Measurements from ENCODE around the gene ATXN1. TPM values are rescaled to one million over a fixed set of nuclear protein-coding genes. Genes with fewer than 3 reads are reported as not detected.

ATXN1 gene
- total RNA-seq, 1 donor from 2014 or later, result 59.8 TPM

- no peak for DNase-seq
- TF ChIP-seq, protein P1, sequence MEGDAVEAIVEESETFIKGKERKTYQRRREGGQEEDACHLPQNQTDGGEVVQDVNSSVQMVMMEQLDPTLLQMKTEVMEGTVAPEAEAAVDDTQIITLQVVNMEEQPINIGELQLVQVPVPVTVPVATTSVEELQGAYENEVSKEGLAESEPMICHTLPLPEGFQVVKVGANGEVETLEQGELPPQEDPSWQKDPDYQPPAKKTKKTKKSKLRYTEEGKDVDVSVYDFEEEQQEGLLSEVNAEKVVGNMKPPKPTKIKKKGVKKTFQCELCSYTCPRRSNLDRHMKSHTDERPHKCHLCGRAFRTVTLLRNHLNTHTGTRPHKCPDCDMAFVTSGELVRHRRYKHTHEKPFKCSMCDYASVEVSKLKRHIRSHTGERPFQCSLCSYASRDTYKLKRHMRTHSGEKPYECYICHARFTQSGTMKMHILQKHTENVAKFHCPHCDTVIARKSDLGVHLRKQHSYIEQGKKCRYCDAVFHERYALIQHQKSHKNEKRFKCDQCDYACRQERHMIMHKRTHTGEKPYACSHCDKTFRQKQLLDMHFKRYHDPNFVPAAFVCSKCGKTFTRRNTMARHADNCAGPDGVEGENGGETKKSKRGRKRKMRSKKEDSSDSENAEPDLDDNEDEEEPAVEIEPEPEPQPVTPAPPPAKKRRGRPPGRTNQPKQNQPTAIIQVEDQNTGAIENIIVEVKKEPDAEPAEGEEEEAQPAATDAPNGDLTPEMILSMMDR (IDR thresholded peaks at IDR 0.05), result no peak
- ATAC-seq (ENCODE audit: low read depth), result peak; percentile 62
- Mint-ChIP-seq H3K36me3 (ENCODE audit: low read depth) (no peaks in the 10 kb centered on the region), H3K9me3 (no peaks in the 10 kb centered on the region), H3K27ac (no peak overlapping the region), H3K27me3 (no peaks in the 10 kb centered on the region), H3K4me1 (peaks cover 21% of the 10 kb centered on the region), H3K4me3 (peak overlapping the region; percentile 52)
- ChIA-PET CTCF (interaction anchor here (0.8 to 1.5 kb wide), 3 partner anchors 30 to 319 kb away, joined by 3 to 4 read pairs (median 3); partner anchors contain the start of gene ATXN1), POLR2A (interaction anchor here (0.7 to 1.4 kb wide), 4 partner anchors 9 to 19 kb away, joined by 3 to 6 read pairs (median 4); no protein-coding TSS in a partner anchor)
- intact Hi-C loops (cut with micrococcal nuclease), result loop anchor here (2.0 kb wide), 1 partner anchor 19 kb away; no protein-coding TSS in a partner anchor
Observed at GRCh38 chr6:16731478-16732051, 29.7 kb downstream of the ATXN1 start.

GRCh38 chr6:16730738-16731477 is 30.4 kb downstream of the ATXN1 start:
- H3K4me1 Mint-ChIP-seq, result peaks cover 21% of the 10 kb centered on the region
- H3K36me3 Mint-ChIP-seq (ENCODE audit: low read depth), result no peaks in the 10 kb centered on the region
- DNase-seq (no peak), ATAC-seq (ENCODE audit: low read depth) (no peak)
- H3K9me3 Mint-ChIP-seq, result no peaks in the 10 kb centered on the region
- H3K27me3 Mint-ChIP-seq, result no peaks in the 10 kb centered on the region
- H3K4me3 Mint-ChIP-seq, result no peak overlapping the region
- TF ChIP-seq, protein P1 (IDR thresholded peaks at IDR 0.05), result no peak
- intact Hi-C loops (cut with micrococcal nuclease), result loop anchor here (2.0 kb wide), 1 partner anchor 18 kb away; no protein-coding TSS in a partner anchor
- CTCF ChIA-PET, result interaction anchor here (1.0 to 1.2 kb wide), 2 partner anchors 28 to 318 kb away, joined by 3 read pairs; no protein-coding TSS in a partner anchor
- no peak overlapping the region for H3K27ac Mint-ChIP-seq
- POLR2A ChIA-PET, result interaction anchor here (0.7 to 1.4 kb wide), 2 partner anchors 9 to 18 kb away, joined by 4 to 6 read pairs; no protein-coding TSS in a partner anchor

DNA sequence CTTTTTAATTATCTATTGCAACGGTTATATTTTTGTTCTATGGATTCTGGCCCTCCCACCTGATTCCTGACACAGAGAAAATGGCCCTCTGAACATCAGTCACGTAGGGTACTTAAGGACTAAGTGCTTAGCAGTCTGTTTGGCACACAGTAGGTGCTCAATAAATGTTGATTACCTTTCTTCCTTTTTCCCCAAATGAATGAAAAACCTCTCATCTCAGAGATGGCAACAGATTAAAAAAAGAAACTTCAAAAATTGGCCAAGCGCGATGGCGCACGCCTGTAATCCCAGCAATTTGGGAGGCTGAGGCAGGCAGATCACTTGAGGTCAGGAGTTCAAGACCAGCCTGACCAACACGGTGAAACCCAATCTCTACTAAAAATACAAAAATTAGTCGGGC is 31.5 kb downstream of the ATXN1 start:
- DNase-seq, result no peak
- no peak overlapping the region for H3K27ac Mint-ChIP-seq
- no peak for ATAC-seq (ENCODE audit: low read depth)
- no peaks in the 10 kb centered on the region for H3K36me3 Mint-ChIP-seq (ENCODE audit: low read depth)
- H3K4me1 Mint-ChIP-seq, result peaks cover 21% of the 10 kb centered on the region
- ChIA-PET POLR2A (no interaction called here), CTCF (no interaction called here)
- TF ChIP-seq, protein P1 (IDR thresholded peaks at IDR 0.05), result no peak
- no peak overlapping the region for H3K4me3 Mint-ChIP-seq
- no peaks in the 10 kb centered on the region for H3K9me3 Mint-ChIP-seq
- no peaks in the 10 kb centered on the region for H3K27me3 Mint-ChIP-seq
- intact Hi-C loops (cut with micrococcal nuclease), result loop anchor here (2.0 kb wide), 1 partner anchor 17 kb away; no protein-coding TSS in a partner anchor

DNA sequence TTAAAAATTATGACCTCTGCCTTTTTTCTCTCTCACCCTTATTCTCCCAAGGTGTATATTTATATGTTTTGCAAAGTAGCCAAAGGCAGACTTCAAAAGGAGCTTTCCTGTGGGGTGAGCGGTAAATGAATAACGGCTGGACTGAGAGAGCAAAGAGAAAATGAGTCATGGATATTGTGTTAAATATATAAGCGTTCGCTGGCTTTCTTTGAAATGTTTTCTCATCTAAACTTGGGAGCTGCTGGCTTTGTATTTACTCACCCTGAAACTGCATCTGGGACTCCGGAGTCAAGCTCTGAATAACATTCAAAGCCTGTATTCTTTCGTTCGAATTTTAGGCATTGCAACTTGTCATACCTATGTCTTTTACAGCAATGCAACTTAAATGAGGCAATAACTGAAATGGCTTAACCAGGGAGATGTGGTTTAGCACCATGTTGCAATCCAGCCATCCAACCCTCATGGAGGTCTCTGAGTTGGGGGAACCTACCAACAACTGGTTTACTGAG is 32.0 kb downstream of the ATXN1 start:
- no peak overlapping the region for H3K4me3 Mint-ChIP-seq
- ChIA-PET CTCF (no interaction called here), POLR2A (no interaction called here)
- no peaks in the 10 kb centered on the region for H3K27me3 Mint-ChIP-seq
- H3K27ac Mint-ChIP-seq, result no peak overlapping the region
- intact Hi-C loops (cut with micrococcal nuclease), result no loop called here
- H3K36me3 Mint-ChIP-seq (ENCODE audit: low read depth), result no peaks in the 10 kb centered on the region
- no peak for ATAC-seq (ENCODE audit: low read depth)
- DNase-seq, result no peak
- no peaks in the 10 kb centered on the region for H3K9me3 Mint-ChIP-seq
- H3K4me1 Mint-ChIP-seq, result peaks cover 21% of the 10 kb centered on the region
- TF ChIP-seq, protein P1 (IDR thresholded peaks at IDR 0.05), result no peak

Measured in activated B cell treated with CpG ODN at 0.5 μM for 24 hours (primary cell).